ENCODE data around the gene TNRC6C. TPM values are rescaled to one million over a fixed set of nuclear protein-coding genes. Genes with fewer than 3 reads are reported as not detected.
"Not testable (repeated sequence)": the region's sequence is repeated elsewhere in the genome, so short reads cannot be mapped to it uniquely, and the experiment has no call there.

TNRC6C gene
- total RNA-seq, 1 donor, result 6.2 TPM

DNA sequence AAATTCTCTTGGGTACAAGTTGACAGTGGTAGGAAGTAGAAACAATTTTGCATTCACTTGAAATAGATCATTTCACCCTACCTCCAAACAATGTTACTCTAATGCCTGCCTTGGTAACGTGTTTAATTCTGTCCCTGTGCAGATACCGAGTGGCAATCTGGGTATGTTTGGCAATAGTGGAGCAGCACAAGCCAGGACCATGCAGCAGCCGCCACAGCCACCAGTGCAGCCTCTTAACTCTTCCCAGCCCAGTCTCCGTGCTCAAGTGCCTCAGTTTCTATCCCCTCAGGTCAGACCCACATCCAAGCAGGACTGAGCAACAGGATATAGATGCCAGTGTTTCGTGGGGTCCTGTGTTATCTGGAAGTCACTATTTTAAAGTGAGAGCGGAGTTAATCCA is 120.8 kb downstream of the TNRC6C start:
- no peak overlapping the region for H2AFZ ChIP-seq (ENCODE audit: low read length)
- TF ChIP-seq, protein P1, sequence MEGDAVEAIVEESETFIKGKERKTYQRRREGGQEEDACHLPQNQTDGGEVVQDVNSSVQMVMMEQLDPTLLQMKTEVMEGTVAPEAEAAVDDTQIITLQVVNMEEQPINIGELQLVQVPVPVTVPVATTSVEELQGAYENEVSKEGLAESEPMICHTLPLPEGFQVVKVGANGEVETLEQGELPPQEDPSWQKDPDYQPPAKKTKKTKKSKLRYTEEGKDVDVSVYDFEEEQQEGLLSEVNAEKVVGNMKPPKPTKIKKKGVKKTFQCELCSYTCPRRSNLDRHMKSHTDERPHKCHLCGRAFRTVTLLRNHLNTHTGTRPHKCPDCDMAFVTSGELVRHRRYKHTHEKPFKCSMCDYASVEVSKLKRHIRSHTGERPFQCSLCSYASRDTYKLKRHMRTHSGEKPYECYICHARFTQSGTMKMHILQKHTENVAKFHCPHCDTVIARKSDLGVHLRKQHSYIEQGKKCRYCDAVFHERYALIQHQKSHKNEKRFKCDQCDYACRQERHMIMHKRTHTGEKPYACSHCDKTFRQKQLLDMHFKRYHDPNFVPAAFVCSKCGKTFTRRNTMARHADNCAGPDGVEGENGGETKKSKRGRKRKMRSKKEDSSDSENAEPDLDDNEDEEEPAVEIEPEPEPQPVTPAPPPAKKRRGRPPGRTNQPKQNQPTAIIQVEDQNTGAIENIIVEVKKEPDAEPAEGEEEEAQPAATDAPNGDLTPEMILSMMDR (IDR thresholded peaks at IDR 0.05; ENCODE audit: extremely low read depth, low read depth, low read length), result no peak
- H3K4me3 ChIP-seq (ENCODE audit: insufficient read depth, low read length), result no peak overlapping the region
- H3K27me3 ChIP-seq (ENCODE audit: insufficient read depth, low read length), result no peaks in the 10 kb centered on the region
- H3K27ac ChIP-seq (ENCODE audit: low read depth, low read length), result no peak overlapping the region
- H3K79me2 ChIP-seq (ENCODE audit: insufficient read depth, low read length), result no peaks in the 10 kb centered on the region
- H4K20me1 ChIP-seq (ENCODE audit: insufficient read depth, low read length), result no peaks in the 10 kb centered on the region
- H3K36me3 ChIP-seq (ENCODE audit: insufficient read depth, low read length), result peaks cover 8% of the 10 kb centered on the region
- no peaks in the 10 kb centered on the region for H3K9me3 ChIP-seq (ENCODE audit: low read depth, low read length)
- no peak overlapping the region for H3K4me2 ChIP-seq (ENCODE audit: insufficient read depth, low read length)
- no peaks in the 10 kb centered on the region for H3K4me1 ChIP-seq (ENCODE audit: insufficient read depth, low read length)
- no peak for DNase-seq (ENCODE audit: insufficient read length, low spot score, missing footprints)

DNA sequence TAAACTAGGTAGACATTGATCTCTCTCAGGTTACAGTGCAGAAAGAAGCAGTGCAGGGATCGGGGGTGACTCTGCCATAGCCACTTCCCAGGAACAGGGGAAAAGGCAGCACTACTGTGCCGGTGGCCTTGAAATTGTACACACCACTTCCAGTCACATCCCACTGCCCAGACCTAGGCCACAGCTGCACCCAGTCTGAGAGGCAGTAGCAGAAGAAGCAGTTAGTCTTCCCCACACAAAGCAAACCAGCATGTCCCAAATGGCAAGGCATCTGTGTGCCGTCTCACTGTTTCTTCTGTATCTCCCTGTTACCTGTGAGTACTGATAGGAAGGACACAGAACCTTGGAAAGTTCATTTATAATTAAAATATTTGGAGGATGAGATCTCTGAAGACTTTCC is 123.0 kb downstream of the TNRC6C start:
- H3K27me3 ChIP-seq (ENCODE audit: insufficient read depth, low read length), result no peaks in the 10 kb centered on the region
- H4K20me1 ChIP-seq (ENCODE audit: insufficient read depth, low read length), result no peaks in the 10 kb centered on the region
- no peak overlapping the region for H2AFZ ChIP-seq (ENCODE audit: low read length)
- peaks cover 8% of the 10 kb centered on the region for H3K36me3 ChIP-seq (ENCODE audit: insufficient read depth, low read length)
- H3K4me3 ChIP-seq (ENCODE audit: insufficient read depth, low read length), result no peak overlapping the region
- no peaks in the 10 kb centered on the region for H3K9me3 ChIP-seq (ENCODE audit: low read depth, low read length)
- H3K79me2 ChIP-seq (ENCODE audit: insufficient read depth, low read length), result no peaks in the 10 kb centered on the region
- no peak overlapping the region for H3K27ac ChIP-seq (ENCODE audit: low read depth, low read length)
- DNase-seq (ENCODE audit: insufficient read length, low spot score, missing footprints), result no peak
- no peak overlapping the region for H3K4me2 ChIP-seq (ENCODE audit: insufficient read depth, low read length)
- no peaks in the 10 kb centered on the region for H3K4me1 ChIP-seq (ENCODE audit: insufficient read depth, low read length)
- TF ChIP-seq, protein P1 (IDR thresholded peaks at IDR 0.05; ENCODE audit: extremely low read depth, low read depth, low read length), result no peak

DNA sequence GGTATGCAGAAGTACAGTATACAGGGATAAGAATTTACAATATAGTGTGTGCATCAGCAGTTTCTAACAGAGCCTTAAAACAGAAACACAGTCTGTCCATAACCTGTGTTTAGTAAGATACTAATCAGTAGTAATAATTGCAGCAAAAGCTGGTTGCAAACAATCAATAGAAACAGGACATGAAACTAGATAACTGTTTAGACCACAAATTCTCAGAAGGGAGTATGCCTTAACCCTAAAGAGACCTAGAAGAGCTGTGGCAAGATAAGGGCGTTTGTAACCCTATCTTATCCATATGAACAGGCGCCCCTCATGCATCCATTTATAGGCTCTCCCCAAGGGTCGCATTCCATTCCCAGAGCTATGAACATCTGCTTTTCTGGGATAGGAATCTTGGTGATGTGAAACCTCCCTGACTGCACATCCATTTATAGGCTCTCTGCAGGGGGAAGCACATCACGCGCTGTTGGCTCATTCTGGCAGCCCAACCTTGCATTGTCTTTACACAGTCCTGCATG is 123.9 kb downstream of the TNRC6C start:
- H3K4me3 ChIP-seq (ENCODE audit: insufficient read depth, low read length); H3K4me1 ChIP-seq (ENCODE audit: insufficient read depth, low read length); H3K9me3 ChIP-seq (ENCODE audit: low read depth, low read length); H2AFZ ChIP-seq (ENCODE audit: low read length); DNase-seq (ENCODE audit: insufficient read length, low spot score, missing footprints); H3K27ac ChIP-seq (ENCODE audit: low read depth, low read length); H4K20me1 ChIP-seq (ENCODE audit: insufficient read depth, low read length); H3K79me2 ChIP-seq (ENCODE audit: insufficient read depth, low read length); H3K27me3 ChIP-seq (ENCODE audit: insufficient read depth, low read length); H3K4me2 ChIP-seq (ENCODE audit: insufficient read depth, low read length): not testable (repeated sequence)
- H3K36me3 ChIP-seq (ENCODE audit: insufficient read depth, low read length), result peaks cover 16% of the 10 kb centered on the region

DNA sequence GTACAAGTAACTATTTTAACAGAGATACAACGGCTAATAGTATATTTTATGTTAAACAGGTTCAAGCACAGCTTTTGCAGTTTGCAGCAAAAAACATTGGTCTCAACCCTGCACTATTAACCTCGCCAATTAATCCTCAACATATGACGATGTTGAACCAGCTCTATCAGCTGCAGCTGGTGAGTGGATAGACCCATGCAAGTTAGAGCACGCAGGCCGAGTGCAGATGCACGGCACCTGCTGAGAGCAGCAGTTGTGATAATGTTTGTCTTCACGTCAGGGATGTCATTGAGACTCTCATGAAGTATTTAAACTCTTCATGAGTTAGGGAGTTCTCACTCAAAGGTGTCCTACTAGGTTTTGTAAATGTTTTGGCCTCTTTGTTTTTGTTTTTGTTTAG is 124.5 kb downstream of the TNRC6C start:
- Histone ChIP-seq H4K20me1 (ENCODE audit: insufficient read depth, low read length) (no peaks in the 10 kb centered on the region), H3K4me3 (ENCODE audit: insufficient read depth, low read length) (no peak overlapping the region), H3K4me1 (ENCODE audit: insufficient read depth, low read length) (no peaks in the 10 kb centered on the region), H2AFZ (ENCODE audit: low read length) (no peak overlapping the region), H3K27me3 (ENCODE audit: insufficient read depth, low read length) (no peaks in the 10 kb centered on the region), H3K36me3 (ENCODE audit: insufficient read depth, low read length) (peaks cover 16% of the 10 kb centered on the region), H3K27ac (ENCODE audit: low read depth, low read length) (no peak overlapping the region), H3K79me2 (ENCODE audit: insufficient read depth, low read length) (no peaks in the 10 kb centered on the region), H3K4me2 (ENCODE audit: insufficient read depth, low read length) (no peak overlapping the region), H3K9me3 (ENCODE audit: low read depth, low read length) (no peaks in the 10 kb centered on the region)
- no peak for DNase-seq (ENCODE audit: insufficient read length, low spot score, missing footprints)
- TF ChIP-seq, protein P1 (IDR thresholded peaks at IDR 0.05; ENCODE audit: extremely low read depth, low read depth, low read length), result no peak

All from osteoblast (primary cell).